HepG2 (cell line): ENCODE results near the gene HS3ST4. TPM values are rescaled to one million over a fixed set of nuclear protein-coding genes. Genes with fewer than 3 reads are reported as not detected.

Experiments used
- ATAC-seq: fragments of 200-7000 bp; cut with Tn5 transposase; 3 replicates; pipeline ENCODE4 v1.9.1; 2020; ENCODE audit warnings: mild to moderate bottlenecking, moderate library complexity
- BruUV-seq: library from RNA; stranded (reverse); fragments of 400-500 nt; replicated peaks from 2 replicates; lab custom pipeline; 2021; lab: Mats Ljungman, UMichigan
- CTCF ChIA-PET: fragments of 300-600 bp; formaldehyde crosslinking; extraction: SDS; loops from one replicate; lab custom pipeline; 2021; ENCODE audit warnings: low total read pairs, inconsistent platforms, low intra/inter-chr PET ratio; lab: Yijun Ruan, JAX
- POLR2A ChIA-PET: fragments of 350-600 bp; sonication (Branson Sonifier 250); formaldehyde crosslinking; loops from one replicate; lab custom pipeline; 2020; ENCODE audit warnings: antibody characterized with exemption, inconsistent platforms; lab: Yijun Ruan, JAX
- DNase-seq: peaks from one replicate; pipeline ENCODE4 v3.0.0-alpha.2; 2015; ENCODE audit warnings: low spot score
- FAIRE-seq: peaks from 3 replicates; lab custom pipeline; 2011; peaks lifted over from hg19 to GRCh38; lab: Jason Lieb, UNC
- H2AFZ ChIP-seq: one replicate; pipeline ENCODE4 v1.6.1; 2011; ENCODE audit warnings: low read length, inconsistent platforms
- H3K27ac ChIP-seq: fragments of 300-600 bp; 3 replicates; pipeline ENCODE4 v1.8.0; 2011; ENCODE audit warnings: mixed run types, mild to moderate bottlenecking, mixed read lengths, low read length, inconsistent platforms; ENCODE audit not compliant: insufficient read depth; ENCODE audit errors: extremely low read length
- H3K27me3 ChIP-seq, 2 experiments: fragments of 200-600 bp in 1 of 2; 2 replicates in 1 of 2; 3 replicates in 1 of 2; pipeline versions ENCODE4 v1.6.0 to v1.8.0; 2011; ENCODE audit warnings: low read length in 2 of 2, mild to moderate bottlenecking in 2 of 2, moderate library complexity in 2 of 2, inconsistent platforms in 1 of 2; ENCODE audit not compliant: insufficient read depth in 2 of 2, control insufficient read depth in 1 of 2
- H3K36me3 ChIP-seq, 2 experiments: fragments of 200-600 bp in 1 of 2; replicated peaks in 1 of 2; 2 replicates in 1 of 2; 3 replicates in 1 of 2; pipeline versions ENCODE4 v1.5.1 to v1.8.0; 2011; ENCODE audit warnings: low read length in 2 of 2, inconsistent platforms in 1 of 2; ENCODE audit not compliant: insufficient read depth in 2 of 2, control insufficient read depth in 1 of 2
- H3K4me1 ChIP-seq: 2 replicates; pipeline ENCODE4 v1.5.1; 2012; ENCODE audit warnings: low read length, inconsistent platforms; ENCODE audit not compliant: insufficient read depth
- H3K4me2 ChIP-seq: 2 replicates; pipeline ENCODE4 v1.6.0; 2011; ENCODE audit warnings: low read depth, low read length, inconsistent platforms
- H3K4me3 ChIP-seq, 3 experiments: fragments of 200-600 bp in 1 of 3; sonication (generic), shearing (Covaris generic) in 1 of 3; replicated peaks in 1 of 3; 2 replicates each; pipeline ENCODE4 v1.5.1; 2011 to 2016; ENCODE audit warnings: low read length in 3 of 3, inconsistent platforms in 2 of 3, low read depth in 2 of 3, mild to moderate bottlenecking in 2 of 3, control low read depth in 1 of 3, mixed read lengths in 1 of 3; ENCODE audit not compliant: insufficient read depth in 1 of 3
- H3K79me2 ChIP-seq: one replicate; pipeline ENCODE4 v1.6.1; 2011; ENCODE audit warnings: low read length, inconsistent platforms; ENCODE audit not compliant: insufficient read depth
- H3K9ac ChIP-seq: 2 replicates; pipeline ENCODE4 v1.6.0; 2011; ENCODE audit warnings: mild to moderate bottlenecking, low read depth, low read length, inconsistent platforms; ENCODE audit not compliant: insufficient read depth
- H3K9me3 ChIP-seq: 2 replicates; pipeline ENCODE4 v1.5.1; 2012; ENCODE audit warnings: mild to moderate bottlenecking, low read length
- H4K20me1 ChIP-seq: 2 replicates; pipeline ENCODE4 v1.6.0; 2011; ENCODE audit warnings: inconsistent platforms, mild to moderate bottlenecking, low read length, moderate library complexity; ENCODE audit not compliant: insufficient read depth
- ARNT ChIP-seq: fragments of 450-650 bp; IDR thresholded peaks from 2 replicates; pipeline ENCODE4 v1.6.1; 2017
- ATM ChIP-seq: fragments of 450-650 bp; IDR thresholded peaks from 2 replicates; pipeline ENCODE4 v1.7.1; 2017; ENCODE audit warnings: mild to moderate bottlenecking, borderline replicate concordance
- E2F1 ChIP-seq: sonication (generic); formaldehyde crosslinking; IDR thresholded peaks from 2 replicates; pipeline ENCODE4 v1.5.0; 2020; ENCODE audit warnings: missing genetic modification reagents
- MAFK ChIP-seq, 2 experiments: IDR thresholded peaks in 1 of 2; conservative IDR thresholded peaks in 1 of 2; 2 replicates each; pipeline ENCODE4 v1.6.1; 2011; ENCODE audit warnings: improper control_type of control experiment in 2 of 2, low read length in 2 of 2
- NFIB ChIP-seq: sonication (generic); formaldehyde crosslinking; IDR thresholded peaks from 2 replicates; pipeline ENCODE4 v1.9.0; 2021; ENCODE audit warnings: missing genetic modification reagents, mild to moderate bottlenecking, borderline replicate concordance
- SMC3 ChIP-seq: IDR thresholded peaks from 2 replicates; pipeline ENCODE4 v1.6.1; 2011; ENCODE audit warnings: low read length, improper control_type of control experiment
- TSC22D2 ChIP-seq: sonication (generic); formaldehyde crosslinking; IDR thresholded peaks from 2 replicates; pipeline ENCODE4 v1.5.1; 2020; ENCODE audit warnings: missing genetic modification reagents, mild to moderate bottlenecking, borderline replicate concordance
- ZNF136 ChIP-seq: sonication (generic); formaldehyde crosslinking; IDR thresholded peaks from 2 replicates; pipeline ENCODE4 v1.8.1; 2022; ENCODE audit warnings: low read depth, mild to moderate bottlenecking, moderate library complexity, missing genetic modification reagents
- ZNF44 ChIP-seq: sonication (generic); formaldehyde crosslinking; IDR thresholded peaks from 2 replicates; pipeline ENCODE4 v1.5.1; 2020; ENCODE audit warnings: mild to moderate bottlenecking, missing genetic modification reagents
- ZNF484 ChIP-seq: sonication (generic); formaldehyde crosslinking; IDR thresholded peaks from 2 replicates; pipeline ENCODE4 v1.5.1; 2020; ENCODE audit warnings: mild to moderate bottlenecking, low read depth, missing genetic modification reagents, borderline replicate concordance
- ZNF562 ChIP-seq: sonication (generic); formaldehyde crosslinking; IDR thresholded peaks from 2 replicates; pipeline ENCODE4 v1.8.0; 2022; ENCODE audit warnings: missing genetic modification reagents, borderline replicate concordance
- ZNF629 ChIP-seq: sonication (generic); formaldehyde crosslinking; conservative IDR thresholded peaks from 2 replicates; pipeline ENCODE4 v1.5.0; 2020; ENCODE audit warnings: missing genetic modification reagents
- ZNF781 ChIP-seq: sonication (generic); formaldehyde crosslinking; IDR thresholded peaks from 2 replicates; pipeline ENCODE4 v1.5.1; 2020; ENCODE audit warnings: borderline replicate concordance, mild to moderate bottlenecking, missing genetic modification reagents; ENCODE audit errors: not compliant biosample characterization
- ZSCAN29 ChIP-seq: sonication (generic); formaldehyde crosslinking; conservative IDR thresholded peaks from 2 replicates; pipeline ENCODE4 v1.4.0; 2020; ENCODE audit warnings: mild to moderate bottlenecking, missing genetic modification reagents
- WGBS: methylation state at CpG from one replicate; pipeline ENCODE4 v1.1.6; 2017; ENCODE audit warnings: low lambda C conversion rate; 5-methylcytosine and 5-hydroxymethylcytosine counted together
- in situ Hi-C: cut with HindIII; loops from 2 replicates; pipeline ENCODE4 v1.10.0; 2017; ENCODE audit warnings: low pct_unique_long_range_greater_than_20kb; ENCODE audit not compliant: extremely low pct_ligation_motif_present
- intact Hi-C: fragments of 100-400 bp; cut with micrococcal nuclease; formaldehyde crosslinking; loops from one replicate; pipeline ENCODE4 v1.10.0; 2022; ENCODE audit not compliant: unreplicated experiment
- polyA plus RNA-seq, 8 experiments: library from polyadenylated mRNA; depleted of rRNA in 3 of 8; stranded (reverse) in 7 of 8; unstranded in 1 of 8; fragments of >200 nt; fragmentation: Illumina TruSeq in 4 of 8; extraction: Trizol in 4 of 8; gene quantifications; 2 replicates each; pipeline versions ENCODE4 v1.2.1 to v1.2.3, GENCODE V29; 2011 to 2016; ENCODE audit warnings: low read depth in 4 of 8, missing spikeins in 1 of 8, mixed read lengths in 1 of 8; ENCODE audit not compliant: insufficient read depth in 1 of 8
- total RNA-seq, 5 experiments: library from RNA; depleted of rRNA; stranded (reverse); fragments of >200 nt; fragmentation: Illumina TruSeq; extraction: Trizol; gene quantifications; 2 replicates each; pipeline ENCODE4 v1.2.3, GENCODE V29; 2016; ENCODE audit warnings: low read depth in 1 of 5
- TF ChIP-seq, protein P1 (sequence below): sonication (generic); formaldehyde crosslinking; IDR thresholded peaks from 2 replicates; pipeline ENCODE4 v1.4.0; 2020; ENCODE audit warnings: low read depth, mild to moderate bottlenecking, missing genetic modification reagents

Gene HS3ST4
- total and polyA plus RNA-seq, 2 of the 13 experiments (the other 11 are each of a cell fraction or from before 2014, with no cell fraction given), result not detected

- no TSS peak for BruUV-seq
- H3K9ac ChIP-seq, result no peak overlapping the region
- DNase-seq, result no peak
- H3K4me1 ChIP-seq, result no peaks in the 10 kb centered on the region
- POLR2A ChIA-PET, result no interaction called here
- H3K79me2 ChIP-seq, result no peaks in the 10 kb centered on the region
- in situ Hi-C loops (no loop called here), intact Hi-C loops (no loop called here)
- H3K36me3 ChIP-seq, result no peaks in the 10 kb centered on the region
- H3K27me3 ChIP-seq, result no peaks in the 10 kb centered on the region
- no peak overlapping the region for H3K27ac ChIP-seq
- 30% methylated on average over 6 of the region's 6 CpGs for WGBS
- H3K4me3 ChIP-seq, result no peak overlapping the region
- H4K20me1 ChIP-seq, result no peaks in the 10 kb centered on the region
- ATAC-seq, result no peak
- peak; percentile 25 to 37; a peak in 1 of 4 replicates for TF ChIP-seq MAFK (conservative IDR thresholded peaks at IDR 0.05 in 1 of 2, IDR thresholded peaks at IDR 0.05 in 1 of 2; ENCODE audit: low read length in 2 of 2)
- TF ChIP-seq NFIB (CRISPR knock-in tag), result no peak
- no peak for TF ChIP-seq TSC22D2 (CRISPR knock-in tag)
- no peak for TF ChIP-seq SMC3
- TF ChIP-seq ZNF781 (CRISPR knock-in tag), result no peak
- TF ChIP-seq, protein P1, sequence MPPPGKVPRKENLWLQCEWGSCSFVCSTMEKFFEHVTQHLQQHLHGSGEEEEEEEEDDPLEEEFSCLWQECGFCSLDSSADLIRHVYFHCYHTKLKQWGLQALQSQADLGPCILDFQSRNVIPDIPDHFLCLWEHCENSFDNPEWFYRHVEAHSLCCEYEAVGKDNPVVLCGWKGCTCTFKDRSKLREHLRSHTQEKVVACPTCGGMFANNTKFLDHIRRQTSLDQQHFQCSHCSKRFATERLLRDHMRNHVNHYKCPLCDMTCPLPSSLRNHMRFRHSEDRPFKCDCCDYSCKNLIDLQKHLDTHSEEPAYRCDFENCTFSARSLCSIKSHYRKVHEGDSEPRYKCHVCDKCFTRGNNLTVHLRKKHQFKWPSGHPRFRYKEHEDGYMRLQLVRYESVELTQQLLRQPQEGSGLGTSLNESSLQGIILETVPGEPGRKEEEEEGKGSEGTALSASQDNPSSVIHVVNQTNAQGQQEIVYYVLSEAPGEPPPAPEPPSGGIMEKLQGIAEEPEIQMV (CRISPR knock-in tag), result no peak
- TF ChIP-seq, all 625 proteins: peak for 1
- Histone ChIP-seq H2AFZ (no peak overlapping the region), H3K9me3 (no peaks in the 10 kb centered on the region), H3K4me2 (no peak overlapping the region)
- CTCF ChIA-PET, result no interaction called here
- no peak for FAIRE-seq
These were observed 214.1 kb downstream of the HS3ST4 start for GRCh38 chr16:25905810-25906209.

DNA sequence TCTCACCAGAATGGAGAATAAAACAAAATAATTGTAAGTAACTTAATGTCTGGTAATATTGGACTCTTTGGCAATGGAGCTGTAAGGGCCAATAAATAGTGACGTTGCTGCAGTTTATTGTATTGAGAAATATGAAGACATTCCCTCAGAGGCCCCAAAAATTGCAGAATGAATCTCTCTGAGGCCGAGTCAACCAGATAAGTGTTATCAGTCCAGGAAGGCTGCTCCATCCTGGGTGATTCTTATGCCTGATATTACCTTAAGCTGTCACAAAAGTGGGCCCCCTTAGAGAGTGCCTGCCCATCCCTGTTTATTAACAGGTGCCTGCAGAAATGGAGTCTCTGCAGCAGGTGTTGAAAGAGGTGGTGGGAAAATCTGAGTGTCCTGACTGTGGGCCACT lies 219.2 kb downstream of the HS3ST4 start:
- H2AFZ ChIP-seq, result no peak overlapping the region
- no peaks in the 10 kb centered on the region for H3K79me2 ChIP-seq
- in situ Hi-C loops (no loop called here), intact Hi-C loops (no loop called here)
- ChIA-PET CTCF (no interaction called here), POLR2A (no interaction called here)
- no peak for DNase-seq
- no peaks in the 10 kb centered on the region for H3K4me1 ChIP-seq
- H4K20me1 ChIP-seq, result no peaks in the 10 kb centered on the region
- no peak for ATAC-seq
- no TSS peak for BruUV-seq
- no peaks in the 10 kb centered on the region; a peak in 1 of 5 replicates for H3K27me3 ChIP-seq
- no peak for TF ChIP-seq ZNF136
- TF ChIP-seq ATM, result no peak
- TF ChIP-seq ZNF629 (CRISPR knock-in tag), result no peak
- TF ChIP-seq ZNF562, result no peak
- no peak for TF ChIP-seq ZNF484 (CRISPR knock-in tag)
- TF ChIP-seq ZSCAN29 (CRISPR knock-in tag), result no peak
- TF ChIP-seq E2F1 (CRISPR knock-in tag), result no peak
- no peak for TF ChIP-seq ARNT
- no peak for TF ChIP-seq ZNF44 (CRISPR knock-in tag)
- no peak overlapping the region for H3K9ac ChIP-seq
- no peaks in the 10 kb centered on the region for H3K9me3 ChIP-seq
- 0% methylated on average over 2 of the region's 2 CpGs for WGBS
- no peak overlapping the region for H3K4me3 ChIP-seq
- no peak overlapping the region for H3K27ac ChIP-seq
- no peak for FAIRE-seq
- no peaks in the 10 kb centered on the region for H3K36me3 ChIP-seq
- no peak overlapping the region for H3K4me2 ChIP-seq
